C4-2B (cell line): Measurements from ENCODE around the gene GPR45.

Source experiments
- H3K27ac ChIP-seq: fragments of 450-650 bp; 2 replicates; pipeline ENCODE4 v1.5.1; 2017
- CTCF ChIP-seq: fragments of 450-650 bp; conservative IDR thresholded peaks from 2 replicates; pipeline ENCODE4 v1.5.1; 2017; ENCODE audit warnings: mild to moderate bottlenecking
- ZFX ChIP-seq: fragments of 450-650 bp; IDR thresholded peaks from 2 replicates; pipeline ENCODE4 v1.6.1; 2017

GPR45 gene

GRCh38 chr2:105235388-105236059 lies 6.0 kb upstream of the GPR45 start:
- H3K27ac ChIP-seq: no peak overlapping the region
- TF ChIP-seq CTCF: peak; percentile 84
- TF ChIP-seq ZFX: no peak

DNA sequence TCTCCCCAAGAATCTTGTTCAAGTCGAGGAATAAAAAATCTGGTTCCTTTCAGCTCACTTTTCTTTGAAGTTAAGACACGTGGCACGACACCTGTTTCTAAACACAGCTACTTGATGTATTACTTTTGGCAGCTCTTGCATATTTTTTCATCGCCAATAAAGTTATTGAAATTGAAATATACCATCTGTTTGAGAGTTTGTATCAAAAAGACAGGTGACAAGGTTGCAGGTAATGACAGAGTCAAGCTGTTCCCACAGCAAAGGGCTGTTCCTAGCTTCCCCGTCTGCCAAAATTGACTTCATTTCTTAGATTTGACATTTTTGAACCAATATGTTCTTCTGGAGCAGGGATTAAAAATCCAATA lies 5.5 kb upstream of the GPR45 start:
- H3K27ac ChIP-seq: no peak overlapping the region
- TF ChIP-seq CTCF (no peak), ZFX (no peak)

GRCh38 chr2:105237045-105237765 lies 4.3 kb upstream of the GPR45 start:
- H3K27ac ChIP-seq: no peak overlapping the region
- TF ChIP-seq CTCF (no peak), ZFX (no peak)

DNA sequence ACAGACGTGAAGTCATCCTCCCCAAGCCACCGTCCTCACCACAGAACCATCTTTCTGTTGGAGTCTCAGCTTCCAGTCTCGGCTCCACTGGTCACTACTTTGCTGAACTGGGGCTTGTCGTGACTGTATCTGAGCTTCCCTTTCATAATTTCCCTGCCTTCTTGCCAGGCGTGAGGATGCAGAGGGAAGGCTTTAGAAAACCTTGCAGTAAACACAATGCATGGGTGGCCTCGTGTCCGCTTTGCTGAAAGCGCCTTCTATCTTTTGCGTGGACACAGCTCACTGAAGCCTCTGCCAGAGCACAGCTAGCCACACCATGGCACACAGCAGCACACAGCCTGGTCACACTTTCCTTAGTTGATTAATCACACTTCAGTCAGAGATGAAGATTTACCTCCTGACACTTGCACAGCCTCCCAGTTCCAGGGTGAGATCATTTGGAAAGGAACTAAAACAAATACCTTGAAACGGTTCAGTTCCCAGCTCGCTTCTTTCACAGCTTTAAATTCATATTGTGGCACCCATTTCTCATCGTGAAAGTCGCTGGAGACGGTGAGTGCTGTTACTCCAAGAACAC lies 2.8 kb upstream of the GPR45 start:
- TF ChIP-seq CTCF (no peak), ZFX (no peak)
- H3K27ac ChIP-seq: no peak overlapping the region

GRCh38 chr2:105239924-105240323 lies 1.6 kb upstream of the GPR45 start:
- no peak for TF ChIP-seq CTCF
- TF ChIP-seq ZFX: no peak
- no peak overlapping the region for H3K27ac ChIP-seq

GRCh38 chr2:105242286-105242993 lies 897 bp downstream of the GPR45 start:
- TF ChIP-seq ZFX (no peak), CTCF (no peak)
- H3K27ac ChIP-seq: no peak overlapping the region

DNA sequence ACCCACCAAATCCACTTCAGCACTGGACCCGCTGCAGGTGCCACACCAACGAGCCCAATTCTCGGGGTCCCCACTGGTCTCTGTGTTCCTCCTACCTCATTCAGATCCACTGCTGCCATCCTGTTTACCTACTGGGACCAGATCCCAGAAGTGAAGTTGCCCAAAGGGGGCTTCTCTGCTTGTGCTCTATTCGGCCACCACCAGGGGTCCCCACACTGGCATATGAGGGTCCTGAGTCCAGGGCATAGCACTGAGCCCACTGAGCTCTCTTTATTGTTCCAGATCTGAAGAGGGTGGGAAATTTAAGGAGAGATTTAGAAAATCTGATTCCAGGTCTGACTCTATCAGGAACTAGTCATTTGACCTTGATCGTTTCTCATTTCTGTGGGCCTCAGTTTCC lies 2.4 kb downstream of the GPR45 start:
- no peak for TF ChIP-seq CTCF
- TF ChIP-seq ZFX: no peak
- H3K27ac ChIP-seq: no peak overlapping the region
